GM21515 (cell line): Measurements from ENCODE around the gene STT3B.

ENCODE experiments used
- ATAC-seq: cut with Tn5 transposase; IDR thresholded peaks from one replicate; pipeline ENCODE4 v1.9.1; 2021; ENCODE audit not compliant: unreplicated experiment

STT3B gene

DNA sequence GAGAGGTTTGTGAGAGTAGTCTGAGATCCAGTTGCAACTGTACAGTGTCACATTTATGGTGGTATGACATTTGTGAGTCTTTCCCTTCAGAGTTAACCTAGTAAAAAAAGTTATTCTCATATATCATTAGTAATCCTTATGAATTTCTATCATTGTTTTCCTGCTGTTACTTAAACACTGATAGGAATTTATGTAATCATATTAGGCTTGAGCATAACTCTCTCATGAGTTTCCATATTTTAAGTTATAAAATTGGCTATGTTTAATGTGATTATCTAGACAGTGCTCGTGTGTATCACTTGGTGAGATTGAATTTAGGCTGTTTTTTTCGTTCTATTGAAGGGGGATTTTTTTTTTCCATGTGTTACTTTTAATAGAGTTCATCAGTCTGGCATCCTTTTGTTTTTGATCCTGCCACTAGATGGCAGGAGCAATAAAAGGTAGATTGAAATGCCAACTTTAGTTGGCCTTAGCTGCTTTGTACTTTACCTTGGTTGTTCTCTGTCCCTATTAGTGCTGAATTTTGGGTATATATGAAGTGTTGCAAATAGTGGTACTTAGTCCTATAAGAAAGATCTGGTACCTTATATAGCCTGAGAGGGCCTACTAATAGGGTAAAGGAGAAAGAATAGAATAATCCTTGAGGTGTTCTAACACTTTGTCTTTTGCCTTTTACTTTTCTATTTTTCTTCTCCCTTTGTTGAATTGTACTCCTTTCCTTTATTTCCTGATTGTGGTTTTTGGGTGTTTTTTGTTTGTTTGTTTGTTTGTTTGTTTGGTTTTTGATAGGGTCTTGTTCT is 17.9 kb downstream of the STT3B start:
- ATAC-seq: no peak

- no peak for ATAC-seq
Measured at GRCh38 chr3:31551646-31552045, 18.9 kb downstream of the STT3B start.

GRCh38 chr3:31552103-31552502 is 19.4 kb downstream of the STT3B start:
- no peak for ATAC-seq

- ATAC-seq: no peak
Measured at GRCh38 chr3:31553258-31553657, 20.5 kb downstream of the STT3B start.

DNA sequence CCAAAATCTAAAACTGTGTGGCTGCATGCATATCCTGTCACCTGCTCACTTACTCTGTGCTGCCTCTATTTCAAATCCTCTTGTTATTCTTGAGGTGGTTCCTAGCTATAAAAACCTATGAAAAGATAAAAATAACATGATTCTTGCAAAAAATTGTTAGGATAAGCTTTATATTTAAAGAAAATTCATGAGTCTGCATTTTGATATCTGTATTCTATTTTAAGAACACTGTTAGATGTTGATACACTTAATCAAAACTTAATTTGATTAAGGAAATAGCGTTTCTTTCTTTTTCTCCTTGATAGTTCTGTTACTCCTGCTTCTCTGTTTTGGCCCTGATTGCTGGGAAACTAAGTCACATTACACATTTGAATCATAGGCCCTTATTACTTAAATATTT is 22.5 kb downstream of the STT3B start:
- no peak for ATAC-seq

- ATAC-seq: no peak
Measured at GRCh38 chr3:31559872-31560534, 27.3 kb downstream of the STT3B start.

DNA sequence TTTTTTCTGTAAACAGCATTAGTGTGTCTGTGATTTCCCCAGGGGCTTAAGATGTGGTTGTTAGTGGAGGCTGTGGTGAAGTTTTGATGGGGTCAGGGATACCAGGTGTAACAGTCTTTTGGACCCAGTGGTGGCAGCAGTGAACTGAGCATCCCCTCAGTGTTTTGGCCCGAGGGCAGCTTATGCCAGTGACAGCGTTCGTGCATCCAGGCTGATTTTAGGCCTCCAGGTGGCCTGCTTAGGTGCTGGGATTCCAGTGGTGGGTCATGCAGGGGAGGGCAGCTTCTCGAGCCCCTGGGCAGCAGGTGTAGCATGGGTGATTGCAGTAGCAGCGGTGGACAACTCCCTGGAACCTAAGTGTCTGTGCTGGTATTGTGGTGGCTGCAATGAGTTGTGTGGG is 29.2 kb downstream of the STT3B start:
- ATAC-seq: no peak

- ATAC-seq: no peak
Measured at GRCh38 chr3:31562525-31562924, 29.8 kb downstream of the STT3B start.

DNA sequence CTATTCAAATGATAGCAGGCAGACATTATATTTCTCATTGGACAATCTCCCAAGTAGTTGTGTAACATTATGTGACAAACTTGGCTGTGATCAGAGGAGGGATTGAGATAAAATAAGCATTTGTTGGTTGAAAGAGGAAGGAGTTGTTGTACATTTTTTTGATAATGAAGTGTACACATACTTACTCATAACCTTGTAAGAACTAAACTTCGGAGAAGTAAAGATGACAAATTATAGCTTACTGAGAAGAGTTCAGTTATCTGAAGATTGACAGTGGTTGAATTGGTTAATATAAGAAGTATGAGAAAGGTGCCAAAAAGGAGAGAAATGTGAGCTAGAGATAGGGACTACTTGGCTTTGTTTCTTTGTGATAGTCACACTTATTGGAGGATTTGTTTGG is 32.6 kb downstream of the STT3B start:
- no peak for ATAC-seq

DNA sequence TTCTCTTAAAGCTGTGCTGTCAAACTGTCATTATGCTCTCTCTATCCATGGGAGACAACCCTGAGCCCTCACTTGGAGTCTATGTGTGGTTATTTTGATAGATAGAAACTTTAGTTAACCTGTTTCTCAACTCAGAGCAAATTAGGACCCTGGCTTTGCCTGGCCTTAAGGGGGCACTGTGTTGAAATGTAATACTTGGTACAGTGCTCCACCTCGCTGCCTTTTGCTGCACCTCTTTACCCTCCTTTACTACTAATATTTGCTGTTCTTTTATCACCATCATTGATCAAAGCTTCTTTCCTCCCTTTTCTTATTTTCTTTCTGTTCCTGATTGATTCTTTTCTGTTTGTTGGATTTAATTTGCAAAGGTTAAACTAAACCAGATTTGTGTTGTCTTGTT is 34.3 kb downstream of the STT3B start:
- ATAC-seq: no peak

- ATAC-seq: no peak
Measured at GRCh38 chr3:31568649-31569048, 35.9 kb downstream of the STT3B start.

GRCh38 chr3:31571325-31571724 is 38.6 kb downstream of the STT3B start:
- ATAC-seq: no peak

DNA sequence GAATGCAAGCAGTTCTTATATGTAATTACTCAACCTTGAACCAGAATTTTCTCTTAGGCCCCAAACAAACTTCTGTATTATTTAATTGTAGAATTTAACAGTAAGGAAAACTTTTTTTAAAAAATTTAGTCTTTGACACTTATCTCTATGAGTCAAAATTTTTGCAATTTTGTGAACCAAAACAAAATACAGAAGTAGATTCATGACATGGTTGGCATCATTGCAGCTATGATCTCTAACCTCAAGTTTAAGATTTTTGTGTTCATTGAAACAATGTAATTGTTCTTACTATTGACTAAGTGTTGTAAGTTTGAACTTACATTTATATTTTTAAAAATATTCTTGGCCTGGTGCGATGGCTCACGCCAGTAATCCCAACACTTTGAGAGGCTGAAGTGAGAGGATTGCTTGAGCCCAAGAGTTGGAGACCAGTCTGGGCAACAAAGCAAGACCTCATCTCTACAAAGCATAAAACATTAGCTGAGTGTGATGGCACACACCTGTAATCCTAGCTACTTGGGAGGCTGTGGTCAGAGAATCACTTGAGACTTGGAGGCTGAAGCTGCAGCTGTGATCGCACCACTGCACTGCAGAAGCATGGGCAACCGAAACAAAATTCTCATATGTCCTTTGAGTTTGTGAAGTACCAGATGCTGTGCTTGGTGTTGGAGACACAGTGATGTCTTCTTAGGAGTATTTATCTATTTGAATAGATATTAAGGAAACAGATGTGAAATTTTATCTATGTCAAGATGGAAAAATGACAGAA is 39.7 kb downstream of the STT3B start:
- ATAC-seq: no peak

GRCh38 chr3:31573036-31573779 is 40.5 kb downstream of the STT3B start:
- ATAC-seq: peak; percentile 44

DNA sequence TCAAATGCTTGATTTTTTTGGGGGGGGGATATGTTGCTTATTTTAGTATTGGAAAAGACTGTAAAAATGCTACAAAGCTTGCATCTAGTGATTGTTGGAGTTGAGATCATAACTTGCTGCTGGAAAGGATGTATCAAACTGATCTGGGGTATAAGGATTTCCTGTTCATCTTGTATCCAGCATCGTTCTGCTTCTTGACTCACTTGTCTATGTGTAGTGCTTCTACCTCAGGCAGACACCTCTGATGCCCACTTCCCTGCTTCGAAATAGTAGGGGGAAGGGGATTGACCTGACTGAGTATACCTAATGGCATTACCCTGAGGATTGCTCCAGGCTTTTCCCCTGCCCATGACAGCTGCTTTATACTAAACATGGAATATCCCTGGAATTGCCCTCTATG is 42.7 kb downstream of the STT3B start:
- ATAC-seq: no peak

DNA sequence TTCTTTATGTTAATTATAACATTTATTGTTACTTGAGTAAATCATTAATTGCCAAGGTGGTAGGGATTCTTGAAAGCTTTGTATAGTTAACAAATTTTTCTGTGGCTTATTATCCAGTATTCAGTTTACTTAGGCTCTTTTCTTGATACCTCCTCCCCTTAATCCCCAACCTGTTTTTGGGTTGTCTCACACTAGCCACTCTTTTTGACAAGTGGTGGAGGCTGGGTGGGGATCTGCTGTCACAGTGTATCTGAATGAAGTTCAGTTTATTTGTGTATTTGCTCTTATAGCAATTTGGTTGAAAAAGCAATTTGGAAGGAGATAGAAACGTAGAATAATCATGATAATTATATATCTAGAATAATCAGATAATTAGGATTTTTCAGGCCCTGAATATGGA is 43.8 kb downstream of the STT3B start:
- ATAC-seq: no peak

DNA sequence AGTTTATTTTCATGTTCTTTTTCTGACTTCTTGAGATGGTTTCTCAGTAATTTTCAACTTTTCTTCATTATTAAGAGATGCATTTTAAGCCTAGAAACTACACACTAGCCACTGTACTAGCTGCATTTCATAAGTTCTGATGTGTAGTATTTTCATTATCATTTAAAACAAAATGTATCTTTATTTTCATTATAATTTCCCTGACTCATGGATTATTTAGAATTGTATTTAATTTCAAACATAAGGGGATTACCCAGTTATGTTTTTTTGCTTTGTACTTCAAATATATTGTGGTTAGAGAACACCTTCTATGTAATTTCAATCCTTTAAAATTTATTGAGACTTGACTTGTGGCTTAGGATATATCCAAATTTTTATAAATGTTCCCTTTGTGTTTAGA is 44.5 kb downstream of the STT3B start:
- ATAC-seq: no peak

GRCh38 chr3:31579828-31580227 is 47.1 kb downstream of the STT3B start:
- no peak for ATAC-seq

- no peak for ATAC-seq
Measured at GRCh38 chr3:31580645-31581044, 47.9 kb downstream of the STT3B start.

- no peak for ATAC-seq
Measured at GRCh38 chr3:31581660-31582059, 48.9 kb downstream of the STT3B start.

DNA sequence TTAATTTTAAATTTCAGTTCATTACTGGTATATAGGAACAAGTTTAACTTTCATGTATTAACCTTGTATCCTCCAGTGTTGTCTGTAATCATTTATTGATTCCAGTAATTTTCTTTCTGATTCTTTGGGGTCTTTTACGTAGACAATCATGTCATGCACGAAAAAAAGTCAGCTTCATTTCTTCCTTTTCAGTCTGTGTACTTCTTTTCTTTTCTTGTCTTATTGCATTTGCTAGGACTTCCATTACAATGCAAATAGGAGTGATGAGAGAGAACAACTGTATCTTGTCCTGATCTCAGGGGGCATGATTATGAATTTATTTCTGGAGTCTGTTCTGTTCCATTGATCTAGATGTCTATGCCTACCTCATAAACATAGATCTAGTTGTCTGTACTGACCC is 56.5 kb downstream of the STT3B start:
- ATAC-seq: no peak
